HCT116 (cell line): Measurements from ENCODE around the gene NAV3. TPM values are rescaled to one million over a fixed set of nuclear protein-coding genes. Genes with fewer than 3 reads are reported as not detected.

Source experiments
- ATAC-seq: fragments of 200-7000 bp; cut with Tn5 transposase; 2 replicates; pipeline ENCODE4 v1.9.1; 2020; ENCODE audit warnings: mild to moderate bottlenecking, moderate library complexity
- BruUV-seq: library from RNA; stranded (reverse); fragments of 400-500 nt; replicated peaks from 2 replicates; lab custom pipeline; 2021; lab: Mats Ljungman, UMichigan
- CTCF ChIA-PET: fragments of 300-600 bp; sonication (Branson Sonifier 250); formaldehyde crosslinking; loops from one replicate; lab custom pipeline; 2021; ENCODE audit warnings: antibody characterized with exemption; lab: Charles Lee
- POLR2A ChIA-PET: fragments of 300-600, 350-600 bp; sonication (Branson Sonifier 250); formaldehyde crosslinking; loops from one replicate; lab custom pipeline; 2021; ENCODE audit warnings: antibody characterized with exemption; lab: Charles Lee
- RAD21 ChIA-PET, 2 experiments: fragments of 300-600 bp; sonication (Branson Sonifier 250); formaldehyde crosslinking; loops; one replicate each; lab custom pipeline; 2023; ENCODE audit warnings: low total read pairs in 2 of 2; ENCODE audit not compliant: uncharacterized antibody in 2 of 2, unreplicated experiment in 2 of 2, low non-redundant PET in 1 of 2; lab: Charles Lee
- DNase-seq: peaks from one replicate; pipeline ENCODE4 v3.0.0-alpha.2; 2010; ENCODE audit warnings: low read depth, low spot score
- H2AFZ ChIP-seq: fragments of 200-600 bp; shearing (Covaris generic), sonication (generic); 2 replicates; pipeline ENCODE4 v1.6.1; 2017; ENCODE audit warnings: low read depth, mixed run types, mixed read lengths, antibody characterized with exemption, low read length; ENCODE audit not compliant: poor library complexity, severe bottlenecking
- H3K27ac ChIP-seq: 2 replicates; pipeline ENCODE4 v1.5.1; 2012; ENCODE audit warnings: low read depth, low read length
- H3K27me3 ChIP-seq: fragments of 200-600 bp; sonication (generic); 2 replicates; pipeline ENCODE4 v1.6.1; 2016; ENCODE audit warnings: mixed run types, low read length, mixed read lengths; ENCODE audit not compliant: insufficient read depth
- H3K36me3 ChIP-seq, 2 experiments: fragments of 200-500 bp in 1 of 2; fragments of 200-600 bp in 1 of 2; sonication (Bioruptor generic) in 1 of 2; sonication (generic) in 1 of 2; 2 replicates each; pipeline versions ENCODE4 v1.5.1 to v1.6.1; 2014 to 2016; ENCODE audit warnings: low read length in 2 of 2, inconsistent platforms in 1 of 2, mixed read lengths in 1 of 2, mixed run types in 1 of 2; ENCODE audit not compliant: insufficient read depth in 2 of 2, control insufficient read depth in 1 of 2
- H3K4me1 ChIP-seq, 2 experiments: fragments of 200-600 bp in 1 of 2; sonication (generic) in 1 of 2; 2 replicates each; pipeline versions ENCODE4 v1.5.1 to v1.6.1; 2012 to 2017; ENCODE audit warnings: low read length in 2 of 2, inconsistent platforms in 1 of 2, mild to moderate bottlenecking in 1 of 2, mixed read lengths in 1 of 2, mixed run types in 1 of 2, moderate library complexity in 1 of 2; ENCODE audit not compliant: insufficient read depth in 2 of 2, control insufficient read depth in 1 of 2
- H3K4me2 ChIP-seq: fragments of 200-600 bp; sonication (generic); 2 replicates; pipeline ENCODE4 v1.6.1; 2017; ENCODE audit warnings: mixed run types, low read length, mixed read lengths
- H3K4me3 ChIP-seq, 2 experiments: fragments of 200-600 bp in 1 of 2; sonication (generic) in 1 of 2; replicated peaks in 1 of 2; 2 replicates each; pipeline ENCODE4 v1.5.1; 2011 to 2016; ENCODE audit warnings: low read length in 2 of 2, control low read depth in 1 of 2, low read depth in 1 of 2, mild to moderate bottlenecking in 1 of 2, mixed read lengths in 1 of 2, mixed run types in 1 of 2
- H3K79me2 ChIP-seq: fragments of 200-600 bp; sonication (generic); 2 replicates; pipeline ENCODE4 v1.6.1; 2017; ENCODE audit warnings: mild to moderate bottlenecking, mixed run types, low read length, moderate library complexity, mixed read lengths; ENCODE audit not compliant: insufficient read depth
- H3K9ac ChIP-seq: fragments of 200-600 bp; sonication (generic); 2 replicates; pipeline ENCODE4 v1.6.1; 2016; ENCODE audit warnings: low read length, mixed read lengths
- H3K9me2 ChIP-seq: fragments of 200-600 bp; sonication (generic), shearing (Covaris generic); 2 replicates; pipeline ENCODE4 v1.6.1; 2017; ENCODE audit warnings: mixed run types, mild to moderate bottlenecking, moderate library complexity; ENCODE audit not compliant: insufficient read depth
- H3K9me3 ChIP-seq, 2 experiments: fragments of 200-500 bp in 1 of 2; fragments of 200-600 bp in 1 of 2; sonication (Bioruptor generic) in 1 of 2; sonication (generic) in 1 of 2; 2 replicates each; pipeline ENCODE4 v1.6.1; 2014 to 2017; ENCODE audit warnings: low read length in 2 of 2, mixed read lengths in 2 of 2, inconsistent platforms in 1 of 2, low read depth in 1 of 2, mild to moderate bottlenecking in 1 of 2, mixed run types in 1 of 2, moderate library complexity in 1 of 2; ENCODE audit not compliant: control insufficient read depth in 1 of 2, insufficient read depth in 1 of 2
- H4K20me1 ChIP-seq: fragments of 200-600 bp; sonication (generic), shearing (Covaris generic); 2 replicates; pipeline ENCODE4 v1.6.1; 2017; ENCODE audit warnings: mixed run types, mild to moderate bottlenecking, moderate library complexity; ENCODE audit not compliant: insufficient read depth
- ATF3 ChIP-seq: IDR thresholded peaks from 2 replicates; pipeline ENCODE4 v1.6.1; 2012
- CBX3 ChIP-seq: IDR thresholded peaks from 2 replicates; pipeline ENCODE4 v1.6.1; 2012; ENCODE audit warnings: low read depth
- ELF1 ChIP-seq: IDR thresholded peaks from 2 replicates; pipeline ENCODE4 v1.6.1; 2012; ENCODE audit warnings: low read depth, borderline replicate concordance
- POLR2A ChIP-seq: IDR thresholded peaks from 2 replicates; pipeline ENCODE4 v1.7.0; 2011; ENCODE audit warnings: borderline replicate concordance; ENCODE audit not compliant: insufficient read depth, insufficient read length; ENCODE audit errors: extremely low read depth
- RAD21 ChIP-seq: IDR thresholded peaks from 2 replicates; pipeline ENCODE4 v1.6.1; 2012; ENCODE audit warnings: low read depth, mild to moderate bottlenecking
- REST ChIP-seq: IDR thresholded peaks from 2 replicates; pipeline ENCODE4 v1.6.1; 2012; ENCODE audit warnings: low read depth
- SP1 ChIP-seq: IDR thresholded peaks from 2 replicates; pipeline ENCODE4 v1.6.1; 2012; ENCODE audit warnings: low read depth
- TCF7L2 ChIP-seq: IDR thresholded peaks from 2 replicates; pipeline ENCODE4 v1.7.0; 2011; ENCODE audit warnings: borderline replicate concordance, inconsistent platforms; ENCODE audit not compliant: insufficient read depth, insufficient read length; ENCODE audit errors: extremely low read depth
- YY1 ChIP-seq: IDR thresholded peaks from 2 replicates; pipeline ENCODE4 v1.6.1; 2011; ENCODE audit warnings: low read length, low read depth, moderate library complexity, mild to moderate bottlenecking; ENCODE audit not compliant: insufficient replicate concordance; ENCODE audit errors: extremely low read depth
- intact Hi-C: fragments of 100-400 bp; cut with micrococcal nuclease; formaldehyde crosslinking; loops from 2 replicates; pipeline ENCODE4 v1.10.0; 2022
- total RNA-seq: library from RNA; stranded (reverse); gene quantifications from one replicate; pipeline ENCODE4 v1.2.1, GENCODE V29; 2021; ENCODE audit not compliant: unreplicated experiment
- TF ChIP-seq, protein P1 (sequence below), 3 experiments: fragments of 200-600 bp in 1 of 3; sonication (generic) in 1 of 3; IDR thresholded peaks in 2 of 3; conservative IDR thresholded peaks in 1 of 3; 2 replicates each; pipeline ENCODE4 v1.5.1; 2012 to 2017; ENCODE audit warnings: low read depth in 2 of 3, low read length in 2 of 3, antibody characterized with exemption in 1 of 3, borderline replicate concordance in 1 of 3, control low read depth in 1 of 3, mild to moderate bottlenecking in 1 of 3, mixed read lengths in 1 of 3, mixed run types in 1 of 3, moderate library complexity in 1 of 3; ENCODE audit not compliant: insufficient read depth in 1 of 3

The NAV3 gene
- total RNA-seq, 1 experiment from 2014 or later, result 7.8 TPM

GRCh38 chr12:78226763-78227162 lies 396.1 kb downstream of the NAV3 start (continued):
- TF ChIP-seq REST, result no peak
- no peak for TF ChIP-seq SP1

DNA sequence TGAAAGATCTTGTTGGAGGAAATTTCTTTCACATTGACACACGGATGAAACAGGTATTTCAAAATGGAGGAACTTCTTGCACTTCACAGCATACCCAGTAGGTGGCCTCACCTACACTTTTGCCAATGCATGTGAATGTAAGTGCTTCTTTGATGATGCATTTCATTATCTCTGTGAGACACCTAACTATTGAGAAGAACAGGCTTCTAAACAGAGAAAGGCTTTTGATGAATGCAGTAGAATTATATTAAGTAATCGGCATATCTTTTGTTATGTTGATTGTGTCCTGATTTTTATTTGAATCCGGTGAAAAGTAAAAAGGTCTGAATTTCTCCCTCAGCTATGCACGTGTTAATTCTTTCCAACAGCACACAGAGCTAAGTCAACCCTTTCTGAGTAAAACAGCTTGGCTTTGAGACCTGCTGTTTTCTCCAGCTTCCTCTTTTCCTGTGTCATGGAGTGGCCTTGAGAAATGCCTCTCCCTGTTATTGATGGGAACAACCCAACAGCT lies 399.0 kb downstream of the NAV3 start:
- Histone ChIP-seq H3K27ac (no peak overlapping the region), H3K4me2 (peak overlapping the region; percentile 32; the same call in 1 of the 2 replicates), H3K79me2 (no peaks in the 10 kb centered on the region), H3K9ac (no peak overlapping the region), H3K9me3 (no peaks in the 10 kb centered on the region; a peak in 1 of 4 replicates)
- no TSS peak for BruUV-seq
- POLR2A ChIA-PET, result no interaction called here
- no peak for TF ChIP-seq ELF1
- peak; percentile 27 for TF ChIP-seq TCF7L2
- no peak for TF ChIP-seq POLR2A
- TF ChIP-seq, protein P1, sequence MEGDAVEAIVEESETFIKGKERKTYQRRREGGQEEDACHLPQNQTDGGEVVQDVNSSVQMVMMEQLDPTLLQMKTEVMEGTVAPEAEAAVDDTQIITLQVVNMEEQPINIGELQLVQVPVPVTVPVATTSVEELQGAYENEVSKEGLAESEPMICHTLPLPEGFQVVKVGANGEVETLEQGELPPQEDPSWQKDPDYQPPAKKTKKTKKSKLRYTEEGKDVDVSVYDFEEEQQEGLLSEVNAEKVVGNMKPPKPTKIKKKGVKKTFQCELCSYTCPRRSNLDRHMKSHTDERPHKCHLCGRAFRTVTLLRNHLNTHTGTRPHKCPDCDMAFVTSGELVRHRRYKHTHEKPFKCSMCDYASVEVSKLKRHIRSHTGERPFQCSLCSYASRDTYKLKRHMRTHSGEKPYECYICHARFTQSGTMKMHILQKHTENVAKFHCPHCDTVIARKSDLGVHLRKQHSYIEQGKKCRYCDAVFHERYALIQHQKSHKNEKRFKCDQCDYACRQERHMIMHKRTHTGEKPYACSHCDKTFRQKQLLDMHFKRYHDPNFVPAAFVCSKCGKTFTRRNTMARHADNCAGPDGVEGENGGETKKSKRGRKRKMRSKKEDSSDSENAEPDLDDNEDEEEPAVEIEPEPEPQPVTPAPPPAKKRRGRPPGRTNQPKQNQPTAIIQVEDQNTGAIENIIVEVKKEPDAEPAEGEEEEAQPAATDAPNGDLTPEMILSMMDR (IDR thresholded peaks at IDR 0.05 in 2 of 3, conservative IDR thresholded peaks at IDR 0.05 in 1 of 3; ENCODE audit: borderline replicate concordance in 1 of 3, insufficient read depth in 1 of 3, low read depth in 2 of 3, low read length in 2 of 3), result peak; percentile 16 to 80 (median 79); a peak in 5 of 6 replicates
- TF ChIP-seq SP1, result no peak
- TF ChIP-seq CBX3, result peak; percentile 63; the same call in 1 of the 2 replicates
- TF ChIP-seq ATF3, result no peak
- peak; percentile 78 for TF ChIP-seq YY1
- peak; percentile 43 for TF ChIP-seq RAD21
- TF ChIP-seq, all 23 proteins: peak for 5
- DNase-seq (peak; percentile 44), ATAC-seq (peak; percentile 74)
- H3K4me1 ChIP-seq, result no peaks in the 10 kb centered on the region
- ChIA-PET RAD21 (no interaction called here), CTCF (no interaction called here)
- no peaks in the 10 kb centered on the region for H3K9me2 ChIP-seq
- H4K20me1 ChIP-seq, result no peaks in the 10 kb centered on the region
- no peak overlapping the region for H3K4me3 ChIP-seq
- intact Hi-C loops, result no loop called here
- no peaks in the 10 kb centered on the region for H3K27me3 ChIP-seq
- no peaks in the 10 kb centered on the region for H3K36me3 ChIP-seq
- peak overlapping the region; percentile 100 for H2AFZ ChIP-seq
